ENCODE results near the gene ZNF808.
"Not testable (repeated sequence)": the region's sequence is repeated elsewhere in the genome, so short reads cannot be mapped to it uniquely, and the experiment has no call there.

The ZNF808 gene

GRCh38 chr19:52535771-52536447 lies 8.4 kb downstream of the ZNF808 start:
- DNase-seq (ENCODE audit: low read depth in 2 of 2, low spot score in 1 of 2), result peak; percentile 85 to 86

- DNase-seq (ENCODE audit: low read depth in 2 of 2, low spot score in 1 of 2), result no peak
These were observed 9.0 kb downstream of the ZNF808 start for GRCh38 chr19:52536448-52536800.

GRCh38 chr19:52538815-52539214 lies 11.3 kb downstream of the ZNF808 start:
- not testable (repeated sequence) for DNase-seq (ENCODE audit: low read depth in 2 of 2, low spot score in 1 of 2)

- not testable (repeated sequence) for DNase-seq (ENCODE audit: low read depth in 2 of 2, low spot score in 1 of 2)
These were observed 13.7 kb downstream of the ZNF808 start for GRCh38 chr19:52541176-52541575.

GRCh38 chr19:52541608-52542007 lies 14.1 kb downstream of the ZNF808 start:
- DNase-seq (ENCODE audit: low read depth in 2 of 2, low spot score in 1 of 2), result no peak

GRCh38 chr19:52542541-52542940 lies 15.1 kb downstream of the ZNF808 start:
- DNase-seq (ENCODE audit: low read depth in 2 of 2, low spot score in 1 of 2), result not testable (repeated sequence)

GRCh38 chr19:52542984-52543664 lies 15.7 kb downstream of the ZNF808 start:
- no peak for DNase-seq (ENCODE audit: low read depth in 2 of 2, low spot score in 1 of 2)

GRCh38 chr19:52554216-52554971 lies 26.9 kb downstream of the ZNF808 start:
- DNase-seq (ENCODE audit: low read depth in 2 of 2, low spot score in 1 of 2), result no peak

GRCh38 chr19:52557231-52557995 lies 29.9 kb downstream of the ZNF808 start:
- no peak for DNase-seq (ENCODE audit: low read depth in 2 of 2, low spot score in 1 of 2)

- not testable (repeated sequence) for DNase-seq (ENCODE audit: low read depth in 2 of 2, low spot score in 1 of 2)
These were observed 31.4 kb downstream of the ZNF808 start for GRCh38 chr19:52558732-52559445.

- DNase-seq (ENCODE audit: low read depth in 2 of 2, low spot score in 1 of 2), result not testable (repeated sequence)
These were observed 34.1 kb downstream of the ZNF808 start for GRCh38 chr19:52561611-52562010.

GRCh38 chr19:52566121-52566520 lies 38.7 kb downstream of the ZNF808 start:
- DNase-seq (ENCODE audit: low read depth in 2 of 2, low spot score in 1 of 2), result no peak

GRCh38 chr19:52566588-52566987 lies 39.1 kb downstream of the ZNF808 start:
- no peak for DNase-seq (ENCODE audit: low read depth in 2 of 2, low spot score in 1 of 2)

- DNase-seq (ENCODE audit: low read depth in 2 of 2, low spot score in 1 of 2), result no peak
These were observed 40.5 kb downstream of the ZNF808 start for GRCh38 chr19:52567921-52568320.

GRCh38 chr19:52569638-52569999 lies 42.2 kb downstream of the ZNF808 start:
- not testable (repeated sequence) for DNase-seq (ENCODE audit: low read depth in 2 of 2, low spot score in 1 of 2)

- peak; percentile 88 to 93 for DNase-seq (ENCODE audit: low read depth in 2 of 2, low spot score in 1 of 2)
These were observed 42.8 kb downstream of the ZNF808 start, which contains the start of gene ZNF701 for GRCh38 chr19:52570000-52570861. Gene ZNF701, plus strand, starts transcription at chr19:52570287. Its CDS starts 3,861 bp downstream, at chr19:52574148.

- no peak for DNase-seq (ENCODE audit: low read depth in 2 of 2, low spot score in 1 of 2)
These were observed 57.4 kb downstream of the ZNF808 start for GRCh38 chr19:52584736-52585440.

- no peak for DNase-seq (ENCODE audit: low read depth in 2 of 2, low spot score in 1 of 2)
These were observed 58.1 kb downstream of the ZNF808 start for GRCh38 chr19:52585604-52586003.

GRCh38 chr19:52590728-52591127 lies 63.3 kb downstream of the ZNF808 start:
- DNase-seq (ENCODE audit: low read depth in 2 of 2, low spot score in 1 of 2), result no peak

All from stimulated activated CD8-positive, alpha-beta memory T cell treated with anti-CD3 and anti-CD28 coated beads, Interleukin-4, amount 100 ng/mL, for 1 hour (primary cell).